IMR-90 (cell line): ENCODE results near the gene HOXB9. TPM values are rescaled to one million over a fixed set of nuclear protein-coding genes. Genes with fewer than 3 reads are reported as not detected.

Experiments used
- ATAC-seq: fragments of 200-7000 bp; cut with Tn5 transposase; 2 replicates; pipeline ENCODE4 v1.9.1; 2020; ENCODE audit warnings: low read depth, mild to moderate bottlenecking, moderate library complexity
- BruUV-seq: library from RNA; stranded (reverse); fragments of 400-500 nt; replicated peaks from 2 replicates; lab custom pipeline; 2021; lab: Mats Ljungman, UMichigan
- CTCF ChIA-PET: fragments of 300-600 bp; formaldehyde crosslinking; extraction: SDS; loops from one replicate; lab custom pipeline; 2021; ENCODE audit warnings: antibody characterized with exemption; lab: Yijun Ruan, JAX
- POLR2A ChIA-PET: fragments of 300-600 bp; sonication (Branson Sonifier 250); formaldehyde crosslinking; loops from one replicate; lab custom pipeline; 2022; ENCODE audit warnings: antibody characterized with exemption; ENCODE audit not compliant: unreplicated experiment; lab: Charles Lee
- DNase-seq: peaks from one replicate; pipeline ENCODE4 v3.0.0; 2013
- H2AFZ ChIP-seq: replicated peaks from 2 replicates; pipeline ENCODE3; 2013; ENCODE audit warnings: low read length, mild to moderate bottlenecking; ENCODE audit not compliant: poor library complexity
- H2AK5ac ChIP-seq: 2 replicates; pipeline ENCODE4 v1.6.1; 2013; ENCODE audit warnings: low read depth, low read length, inconsistent platforms
- H2AK9ac ChIP-seq: replicated peaks from 2 replicates; pipeline ENCODE3; 2013; ENCODE audit warnings: mild to moderate bottlenecking, low read depth, low read length, moderate library complexity; ENCODE audit not compliant: poor library complexity
- H2BK120ac ChIP-seq: 2 replicates; pipeline ENCODE4 v1.6.1; 2013; ENCODE audit warnings: low read depth, low read length, inconsistent platforms
- H2BK15ac ChIP-seq: 3 replicates; pipeline ENCODE4 v1.6.1; 2013; ENCODE audit warnings: low read depth, low read length, inconsistent platforms
- H2BK20ac ChIP-seq: 2 replicates; pipeline ENCODE4 v1.6.1; 2013; ENCODE audit warnings: low read depth, mild to moderate bottlenecking, inconsistent platforms, low read length, moderate library complexity
- H2BK5ac ChIP-seq: 2 replicates; pipeline ENCODE4 v1.6.1; 2013; ENCODE audit warnings: mild to moderate bottlenecking, low read depth, low read length, inconsistent platforms; ENCODE audit not compliant: poor library complexity, severe bottlenecking
- H3K14ac ChIP-seq: replicated peaks from 2 replicates; pipeline ENCODE4 v1.6.1; 2013; ENCODE audit warnings: low read depth, low read length, inconsistent platforms
- H3K18ac ChIP-seq: 2 replicates; pipeline ENCODE4 v1.6.1; 2013; ENCODE audit warnings: low read depth, low read length, control low read depth
- H3K23ac ChIP-seq: 2 replicates; pipeline ENCODE4 v1.6.1; 2013; ENCODE audit warnings: low read depth, low read length, inconsistent platforms
- H3K27ac ChIP-seq: 2 replicates; pipeline ENCODE4 v1.5.1; 2013; ENCODE audit warnings: mild to moderate bottlenecking, control low read depth, low read length; ENCODE audit not compliant: insufficient read depth
- H3K27me3 ChIP-seq: 2 replicates; pipeline ENCODE4 v1.6.1; 2013; ENCODE audit warnings: low read length; ENCODE audit not compliant: control insufficient read depth, insufficient read depth
- H3K36me3 ChIP-seq: 2 replicates; pipeline ENCODE4 v1.6.1; 2013; ENCODE audit warnings: low read length, mixed read lengths; ENCODE audit not compliant: control insufficient read depth, insufficient read depth
- H3K4ac ChIP-seq: 2 replicates; pipeline ENCODE4 v1.6.1; 2013; ENCODE audit warnings: low read depth, low read length, inconsistent platforms
- H3K4me1 ChIP-seq: 2 replicates; pipeline ENCODE4 v1.6.1; 2013; ENCODE audit warnings: low read length, mixed read lengths; ENCODE audit not compliant: control insufficient read depth, insufficient read depth
- H3K4me2 ChIP-seq: 2 replicates; pipeline ENCODE4 v1.6.1; 2013; ENCODE audit warnings: low read depth, mild to moderate bottlenecking, control low read depth, low read length, moderate library complexity
- H3K4me3 ChIP-seq: 2 replicates; pipeline ENCODE4 v1.5.1; 2013; ENCODE audit warnings: low read depth, mild to moderate bottlenecking, control low read depth, low read length, moderate library complexity; ENCODE audit not compliant: insufficient read depth
- H3K56ac ChIP-seq: 2 replicates; pipeline ENCODE4 v1.6.1; 2013; ENCODE audit warnings: low read length, inconsistent platforms; ENCODE audit not compliant: insufficient read depth; ENCODE audit errors: extremely low read depth
- H3K79me1 ChIP-seq, 2 experiments: 2 replicates each; pipeline ENCODE4 v1.6.1; 2013; ENCODE audit warnings: low read length in 2 of 2, inconsistent platforms in 1 of 2, low read depth in 1 of 2
- H3K9ac ChIP-seq: 2 replicates; pipeline ENCODE4 v1.6.1; 2013; ENCODE audit warnings: low read depth, low read length, control low read depth
- H3K9me1 ChIP-seq: 2 replicates; pipeline ENCODE4 v1.6.1; 2013; ENCODE audit warnings: low read length, inconsistent platforms; ENCODE audit not compliant: insufficient read depth
- H3K9me3 ChIP-seq: 2 replicates; pipeline ENCODE4 v1.6.1; 2013; ENCODE audit warnings: low read length; ENCODE audit not compliant: control insufficient read depth, insufficient read depth
- H4K20me1 ChIP-seq: 2 replicates; pipeline ENCODE4 v1.6.1; 2013; ENCODE audit warnings: low read length, inconsistent platforms; ENCODE audit not compliant: insufficient read depth
- H4K5ac ChIP-seq: 2 replicates; pipeline ENCODE4 v1.6.1; 2013; ENCODE audit warnings: mild to moderate bottlenecking, low read depth, low read length, control low read depth
- H4K8ac ChIP-seq, 2 experiments: 2 replicates each; pipeline ENCODE4 v1.6.1; 2013; ENCODE audit warnings: low read depth in 2 of 2, low read length in 2 of 2, control low read depth in 1 of 2, inconsistent platforms in 1 of 2
- H4K91ac ChIP-seq: 2 replicates; pipeline ENCODE4 v1.6.1; 2013; ENCODE audit warnings: low read depth, low read length, inconsistent platforms; ENCODE audit not compliant: insufficient read depth
- BHLHE40 ChIP-seq: fragments of 150-350 bp; IDR thresholded peaks from 2 replicates; pipeline ENCODE4 v1.6.1; 2016; ENCODE audit warnings: mild to moderate bottlenecking, low read depth, low read length
- CHD1 ChIP-seq: IDR thresholded peaks from 2 replicates; pipeline ENCODE4 v1.6.1; 2012; ENCODE audit warnings: low read depth, low read length, improper control_type of control experiment
- MAFK ChIP-seq: IDR thresholded peaks from 2 replicates; pipeline ENCODE4 v1.6.1; 2012; ENCODE audit warnings: low read depth, low read length, improper control_type of control experiment
- MAZ ChIP-seq: IDR thresholded peaks from 2 replicates; pipeline ENCODE4 v1.6.1; 2012; ENCODE audit warnings: low read depth, mild to moderate bottlenecking, low read length, improper control_type of control experiment, moderate library complexity, borderline replicate concordance
- WGBS, 2 experiments: methylation state at CpG; one replicate each; pipeline versions ENCODE4 v1.1.5 to v1.1.7; 2013; ENCODE audit warnings: missing lambda C conversion rate in 2 of 2; ENCODE audit not compliant: insufficient read length in 1 of 2; ENCODE audit errors: extremely low coverage in 2 of 2; 5-methylcytosine and 5-hydroxymethylcytosine counted together
- dilution Hi-C: fragments of 300-500 bp; cut with HindIII; formaldehyde crosslinking; loops from one replicate; pipeline ENCODE4 v1.14.3; 2018; ENCODE audit warnings: low sequenced_read_pairs; ENCODE audit not compliant: unreplicated experiment
- in situ Hi-C: fragments of 300-500 bp; cut with MboI; formaldehyde crosslinking; loops from 3 replicates; pipeline ENCODE4 v1.14.3; 2019; ENCODE audit warnings: low sequenced_read_pairs, inconsistent platforms, mixed read lengths
- intact Hi-C: fragments of 100-400 bp; cut with micrococcal nuclease; formaldehyde crosslinking; loops from 2 replicates; pipeline ENCODE4 v1.10.0; 2022
- polyA plus RNA-seq, 3 experiments: library from polyadenylated mRNA; depleted of rRNA; stranded (reverse); fragments of >200 nt; gene quantifications; 2 replicates each; pipeline ENCODE4 v1.2.3, GENCODE V29; 2012; ENCODE audit warnings: low replicate concordance in 1 of 3
- total RNA-seq: library from RNA; depleted of rRNA; stranded (reverse); fragments of >200 nt; gene quantifications from 2 replicates; pipeline ENCODE4 v1.2.3, GENCODE V29; 2012

Gene HOXB9
- total and polyA plus RNA-seq, 2 of the 4 experiments (the other 2 are of a cell fraction) = 0.05 TPM; not detected in 1

GRCh38 chr17:48586355-48587258 is 39.6 kb downstream of the HOXB9 start:
- H3K23ac ChIP-seq = peak overlapping the region; percentile 99
- ChIA-PET CTCF (interaction anchor here (2.6 kb wide), 1 partner anchor 235 kb away, joined by 15 read pairs; no protein-coding TSS in a partner anchor), POLR2A (interaction anchor here (0.6 to 1.6 kb wide), 9 partner anchors 22 to 278 kb away, joined by 3 to 5 read pairs (median 4); no protein-coding TSS in a partner anchor)
- peak overlapping the region; percentile 98 for H3K4me2 ChIP-seq
- peak overlapping the region; percentile 99 for H4K91ac ChIP-seq
- H2AK9ac ChIP-seq = peak overlapping the region; percentile 90
- peak overlapping the region; percentile 96 for H3K18ac ChIP-seq
- no peaks in the 10 kb centered on the region; the same call in 1 of the 2 replicates for H4K20me1 ChIP-seq
- H2BK5ac ChIP-seq = peak overlapping the region; percentile 99
- H3K4ac ChIP-seq = peak overlapping the region; percentile 99
- no peaks in the 10 kb centered on the region for H3K79me1 ChIP-seq
- BruUV-seq = no TSS peak
- H2AK5ac ChIP-seq = peak overlapping the region; percentile 92
- H3K27me3 ChIP-seq = no peaks in the 10 kb centered on the region
- peak overlapping the region; percentile 99 for H3K27ac ChIP-seq
- H2BK15ac ChIP-seq = peak overlapping the region; percentile 95; the same call in 2 of the 3 replicates
- H2AFZ ChIP-seq = no peak overlapping the region
- ATAC-seq (no peak), DNase-seq (peak; percentile 41)
- peak overlapping the region; percentile 96 to 99 for H4K8ac ChIP-seq
- H3K56ac ChIP-seq = peak overlapping the region; percentile 100
- dilution Hi-C loops = no loop called here
- intact Hi-C loops = no loop called here
- WGBS, 2 experiments = no CpG with 5 or more reads among the region's 34 CpGs
- peak overlapping the region; percentile 96 for H4K5ac ChIP-seq
- in situ Hi-C loops = no loop called here
- H3K9ac ChIP-seq = peak overlapping the region; percentile 100
- H3K4me3 ChIP-seq = peak overlapping the region; percentile 91
- peak overlapping the region; percentile 84 for H2BK20ac ChIP-seq
- TF ChIP-seq MAZ = peak; percentile 30; the same call in 1 of the 2 replicates
- TF ChIP-seq BHLHE40 = 0 out of 2 replicates have a peak, but pooled peaks have one; percentile 3
- TF ChIP-seq MAFK = no peak
- TF ChIP-seq CHD1 = peak; percentile 87
- peaks cover 12% of the 10 kb centered on the region for H3K4me1 ChIP-seq
- H3K9me1 ChIP-seq = no peaks in the 10 kb centered on the region; the same call in 1 of the 2 replicates
- H3K14ac ChIP-seq = peak overlapping the region; percentile 99
- H2BK120ac ChIP-seq = peak overlapping the region; percentile 97
- H3K9me3 ChIP-seq = no peaks in the 10 kb centered on the region
- peaks cover 17% of the 10 kb centered on the region; the same call in 1 of the 2 replicates for H3K36me3 ChIP-seq
